ENCODE measurements around the gene MTG1. TPM values are rescaled to one million over a fixed set of nuclear protein-coding genes. Genes with fewer than 3 reads are reported as not detected.

MTG1 gene
- total and polyA plus RNA-seq, 12 donors = 17.4 to 36.2 (median 23.8) TPM

GRCh38 chr10:133350950-133351329 lies 43.0 kb upstream of the MTG1 start:
- Histone ChIP-seq H3K27me3 (peaks cover 0 to 47% (median 25%) of the 10 kb centered on the region in 7 donors), H3K27ac (no peak overlapping the region), H3K9me3 (no peaks in the 10 kb centered on the region), H3K4me3 (no peak overlapping the region), H3K36me3 (peaks cover 0 to 3% (median 0%) of the 10 kb centered on the region in 9 donors), H3K4me1 (peaks cover 0 to 4% (median 0%) of the 10 kb centered on the region in 9 donors)
- ATAC-seq = no peak
- no peak for TF ChIP-seq CTCF (IDR thresholded peaks at IDR 0.05)
- 39 to 51% methylated on average over 13 of the region's 13 CpGs for WGBS, 2 donors
- no peak for DNase-seq
- intact Hi-C loops (cut with DNase I) = no loop called here

GRCh38 chr10:133351408-133352318 lies 42.3 kb upstream of the MTG1 start:
- no peak overlapping the region for H3K4me3 ChIP-seq
- ATAC-seq = no peak
- DNase-seq = no peak
- intact Hi-C loops (cut with DNase I) = no loop called here
- no peaks in the 10 kb centered on the region for H3K9me3 ChIP-seq
- H3K36me3 ChIP-seq = peaks cover 0 to 3% (median 0%) of the 10 kb centered on the region in 9 donors
- H3K27me3 ChIP-seq = peaks cover 0 to 40% (median 18%) of the 10 kb centered on the region in 7 donors
- H3K4me1 ChIP-seq = peaks cover 1 to 12% (median 7%) of the 10 kb centered on the region in 9 donors
- H3K27ac ChIP-seq = no peak overlapping the region
- peak in 1 of 9 donors; percentile 10 for TF ChIP-seq CTCF (IDR thresholded peaks at IDR 0.05)
- 60 to 63% methylated on average over 24 of the region's 24 CpGs for WGBS, 2 donors

GRCh38 chr10:133353202-133353959 lies 40.6 kb upstream of the MTG1 start:
- intact Hi-C loops (cut with DNase I) = no loop called here
- 82 to 83% methylated on average over 16 of the region's 16 CpGs for WGBS, 2 donors
- no peak for DNase-seq

More at GRCh38 chr10:133353202-133353959, 40.6 kb upstream of the MTG1 start:
- no peak for ATAC-seq
- peaks cover 4 to 25% (median 15%) of the 10 kb centered on the region in 9 donors for H3K4me1 ChIP-seq
- H3K4me3 ChIP-seq = no peak overlapping the region
- H3K9me3 ChIP-seq = no peaks in the 10 kb centered on the region
- no peak for TF ChIP-seq CTCF (IDR thresholded peaks at IDR 0.05)
- peaks cover 0 to 3% (median 0%) of the 10 kb centered on the region in 9 donors for H3K36me3 ChIP-seq
- H3K27me3 ChIP-seq = peaks cover 0 to 23% (median under 1%) of the 10 kb centered on the region in 7 donors
- no peak overlapping the region for H3K27ac ChIP-seq
